Panc1 (cell line): ENCODE data around the gene EIF2B5. TPM values are rescaled to one million over a fixed set of nuclear protein-coding genes. Genes with fewer than 3 reads are reported as not detected.
A peak's percentile ranks its signal among the peaks of the same experiment; 100 is the strongest.

Experiments
- ATAC-seq: fragments of 200-7000 bp; cut with Tn5 transposase; 2 replicates; pipeline ENCODE4 v1.9.1; 2020; ENCODE audit warnings: mild to moderate bottlenecking, moderate library complexity
- BruUV-seq: library from RNA; stranded (reverse); fragments of 400-500 nt; replicated peaks from 2 replicates; lab custom pipeline; 2021; lab: Mats Ljungman, UMichigan
- CTCF ChIA-PET: fragments of 300-600 bp; sonication (Branson Sonifier 250); formaldehyde crosslinking; loops from one replicate; lab custom pipeline; 2022; ENCODE audit warnings: antibody characterized with exemption; lab: Charles Lee
- POLR2A ChIA-PET: fragments of 300-600 bp; sonication (Branson Sonifier 250); formaldehyde crosslinking; loops from one replicate; lab custom pipeline; 2022; ENCODE audit warnings: antibody characterized with exemption; lab: Charles Lee
- DNase-seq: peaks from one replicate; pipeline ENCODE4 v3.0.0-alpha.2; 2010; ENCODE audit warnings: low read depth, low spot score
- H3K27ac ChIP-seq: 2 replicates; pipeline ENCODE4 v1.5.1; 2011; ENCODE audit warnings: mild to moderate bottlenecking, low read length, inconsistent platforms
- H3K27me3 ChIP-seq: fragments of 200-500 bp; sonication (Bioruptor generic); 2 replicates; pipeline ENCODE4 v1.6.0; 2014; ENCODE audit warnings: low read length, inconsistent platforms; ENCODE audit not compliant: control insufficient read depth, insufficient read depth
- H3K36me3 ChIP-seq: fragments of 200-500 bp; sonication (Bioruptor generic); 2 replicates; pipeline ENCODE4 v1.5.1; 2014; ENCODE audit warnings: inconsistent platforms, mild to moderate bottlenecking, low read length, moderate library complexity; ENCODE audit not compliant: control insufficient read depth, insufficient read depth
- H3K4me1 ChIP-seq: 2 replicates; pipeline ENCODE4 v1.5.1; 2011; ENCODE audit warnings: inconsistent platforms, mild to moderate bottlenecking, low read length, moderate library complexity; ENCODE audit not compliant: control insufficient read depth, insufficient read depth
- H3K4me3 ChIP-seq, 2 experiments: 2 replicates each; pipeline ENCODE4 v1.5.1; 2011 to 2012; ENCODE audit warnings: low read depth in 2 of 2, low read length in 2 of 2, mild to moderate bottlenecking in 2 of 2, inconsistent platforms in 1 of 2, moderate library complexity in 1 of 2
- H3K9me3 ChIP-seq: fragments of 200-500 bp; sonication (Bioruptor generic); 2 replicates; pipeline ENCODE4 v1.5.1; 2014; ENCODE audit warnings: low read depth, mild to moderate bottlenecking, inconsistent platforms, low read length, moderate library complexity; ENCODE audit not compliant: control insufficient read depth, insufficient read depth
- POLR2AphosphoS5 ChIP-seq: IDR thresholded peaks from 2 replicates; pipeline ENCODE4 v1.6.1; 2012; ENCODE audit warnings: mild to moderate bottlenecking, low read depth, low read length, moderate library complexity
- SIN3A ChIP-seq: IDR thresholded peaks from 2 replicates; pipeline ENCODE4 v1.6.1; 2012; ENCODE audit warnings: low read depth, mild to moderate bottlenecking, low read length, moderate library complexity, borderline replicate concordance; ENCODE audit not compliant: insufficient read depth
- TCF7L2 ChIP-seq: IDR thresholded peaks from 2 replicates; pipeline ENCODE4 v1.6.1; 2011; ENCODE audit warnings: mild to moderate bottlenecking, low read depth, low read length, inconsistent platforms
- in situ Hi-C: cut with HindIII; loops from 2 replicates; pipeline ENCODE4 v1.10.0; 2016; ENCODE audit warnings: low sequenced_read_pairs, low pct_unique_long_range_greater_than_20kb
- intact Hi-C: fragments of 100-400 bp; cut with micrococcal nuclease; formaldehyde crosslinking; loops from one replicate; pipeline ENCODE4 v1.10.0; 2022; ENCODE audit not compliant: unreplicated experiment
- total RNA-seq: library from RNA; stranded (reverse); gene quantifications from one replicate; pipeline ENCODE4 v1.2.1, GENCODE V29; 2021; ENCODE audit not compliant: unreplicated experiment
- TF ChIP-seq, protein P1 (sequence below), 2 experiments: IDR thresholded peaks; 2 replicates each; pipeline ENCODE4 v1.6.1; 2011 to 2012; ENCODE audit warnings: low read depth in 2 of 2, control low read depth in 1 of 2, low read length in 1 of 2, mild to moderate bottlenecking in 1 of 2, moderate library complexity in 1 of 2; ENCODE audit not compliant: insufficient read depth in 1 of 2
- TF ChIP-seq, protein P2 (sequence below): fragments of 450-650 bp; IDR thresholded peaks from 2 replicates; pipeline ENCODE4 v1.5.1; 2017; ENCODE audit warnings: mild to moderate bottlenecking

EIF2B5 gene
- total RNA-seq, 1 experiment from 2014 or later, result 60.2 TPM

DNA sequence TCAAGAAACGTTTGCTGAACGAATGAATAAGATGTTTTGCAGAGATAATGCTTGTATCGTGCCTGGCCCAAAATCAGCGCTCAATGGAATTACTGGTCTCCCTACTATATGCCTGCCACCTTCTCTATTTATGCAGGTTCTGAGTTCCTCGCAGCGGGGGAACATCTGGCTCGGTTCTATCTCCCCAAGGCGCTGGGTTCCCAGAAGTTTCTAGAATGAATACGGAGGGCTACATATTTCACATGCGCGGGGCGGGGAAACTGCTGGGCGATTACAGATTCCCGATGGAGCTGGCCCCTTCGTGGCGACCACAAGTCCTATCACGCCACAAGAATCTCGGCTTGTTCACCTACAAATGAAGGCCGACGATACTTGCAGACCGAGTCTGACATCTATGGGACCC, 411 bp upstream of the EIF2B5 start:
- H3K4me1 ChIP-seq, result peaks cover 12% of the 10 kb centered on the region
- intact Hi-C loops, result loop anchor here (10.0 kb wide), 2 partner anchors 90 to 240 kb away; no protein-coding TSS in a partner anchor
- DNase-seq, result no peak
- no peaks in the 10 kb centered on the region for H3K27me3 ChIP-seq
- peak overlapping the region; percentile 98 for H3K27ac ChIP-seq
- in situ Hi-C loops, result no loop called here
- no peak for TF ChIP-seq POLR2AphosphoS5
- no peak for TF ChIP-seq SIN3A
- TF ChIP-seq, protein P1, sequence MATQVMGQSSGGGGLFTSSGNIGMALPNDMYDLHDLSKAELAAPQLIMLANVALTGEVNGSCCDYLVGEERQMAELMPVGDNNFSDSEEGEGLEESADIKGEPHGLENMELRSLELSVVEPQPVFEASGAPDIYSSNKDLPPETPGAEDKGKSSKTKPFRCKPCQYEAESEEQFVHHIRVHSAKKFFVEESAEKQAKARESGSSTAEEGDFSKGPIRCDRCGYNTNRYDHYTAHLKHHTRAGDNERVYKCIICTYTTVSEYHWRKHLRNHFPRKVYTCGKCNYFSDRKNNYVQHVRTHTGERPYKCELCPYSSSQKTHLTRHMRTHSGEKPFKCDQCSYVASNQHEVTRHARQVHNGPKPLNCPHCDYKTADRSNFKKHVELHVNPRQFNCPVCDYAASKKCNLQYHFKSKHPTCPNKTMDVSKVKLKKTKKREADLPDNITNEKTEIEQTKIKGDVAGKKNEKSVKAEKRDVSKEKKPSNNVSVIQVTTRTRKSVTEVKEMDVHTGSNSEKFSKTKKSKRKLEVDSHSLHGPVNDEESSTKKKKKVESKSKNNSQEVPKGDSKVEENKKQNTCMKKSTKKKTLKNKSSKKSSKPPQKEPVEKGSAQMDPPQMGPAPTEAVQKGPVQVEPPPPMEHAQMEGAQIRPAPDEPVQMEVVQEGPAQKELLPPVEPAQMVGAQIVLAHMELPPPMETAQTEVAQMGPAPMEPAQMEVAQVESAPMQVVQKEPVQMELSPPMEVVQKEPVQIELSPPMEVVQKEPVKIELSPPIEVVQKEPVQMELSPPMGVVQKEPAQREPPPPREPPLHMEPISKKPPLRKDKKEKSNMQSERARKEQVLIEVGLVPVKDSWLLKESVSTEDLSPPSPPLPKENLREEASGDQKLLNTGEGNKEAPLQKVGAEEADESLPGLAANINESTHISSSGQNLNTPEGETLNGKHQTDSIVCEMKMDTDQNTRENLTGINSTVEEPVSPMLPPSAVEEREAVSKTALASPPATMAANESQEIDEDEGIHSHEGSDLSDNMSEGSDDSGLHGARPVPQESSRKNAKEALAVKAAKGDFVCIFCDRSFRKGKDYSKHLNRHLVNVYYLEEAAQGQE (IDR thresholded peaks at IDR 0.05; ENCODE audit: insufficient read depth in 1 of 2, low read depth in 2 of 2, low read length in 1 of 2), result no peak
- TF ChIP-seq TCF7L2, result no peak
- TF ChIP-seq, protein P2, sequence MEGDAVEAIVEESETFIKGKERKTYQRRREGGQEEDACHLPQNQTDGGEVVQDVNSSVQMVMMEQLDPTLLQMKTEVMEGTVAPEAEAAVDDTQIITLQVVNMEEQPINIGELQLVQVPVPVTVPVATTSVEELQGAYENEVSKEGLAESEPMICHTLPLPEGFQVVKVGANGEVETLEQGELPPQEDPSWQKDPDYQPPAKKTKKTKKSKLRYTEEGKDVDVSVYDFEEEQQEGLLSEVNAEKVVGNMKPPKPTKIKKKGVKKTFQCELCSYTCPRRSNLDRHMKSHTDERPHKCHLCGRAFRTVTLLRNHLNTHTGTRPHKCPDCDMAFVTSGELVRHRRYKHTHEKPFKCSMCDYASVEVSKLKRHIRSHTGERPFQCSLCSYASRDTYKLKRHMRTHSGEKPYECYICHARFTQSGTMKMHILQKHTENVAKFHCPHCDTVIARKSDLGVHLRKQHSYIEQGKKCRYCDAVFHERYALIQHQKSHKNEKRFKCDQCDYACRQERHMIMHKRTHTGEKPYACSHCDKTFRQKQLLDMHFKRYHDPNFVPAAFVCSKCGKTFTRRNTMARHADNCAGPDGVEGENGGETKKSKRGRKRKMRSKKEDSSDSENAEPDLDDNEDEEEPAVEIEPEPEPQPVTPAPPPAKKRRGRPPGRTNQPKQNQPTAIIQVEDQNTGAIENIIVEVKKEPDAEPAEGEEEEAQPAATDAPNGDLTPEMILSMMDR, result no peak
- H3K9me3 ChIP-seq, result no peaks in the 10 kb centered on the region
- POLR2A ChIA-PET, result interaction anchor here (0.6 kb wide), 1 partner anchor 76 kb away, joined by 7 read pairs; no protein-coding TSS in a partner anchor
- H3K36me3 ChIP-seq, result peaks cover 9% of the 10 kb centered on the region; the same call in 1 of the 2 replicates
- peak; percentile 46 for ATAC-seq
- CTCF ChIA-PET, result interaction anchor here (0.6 to 1.1 kb wide), 2 partner anchors 95 to 103 kb away, joined by 3 read pairs; no protein-coding TSS in a partner anchor
- H3K4me3 ChIP-seq, result peak overlapping the region; percentile 96 to 100
- no TSS peak for BruUV-seq

GRCh38 chr3:184135911-184136260, 728 bp downstream of the EIF2B5 start:
- intact Hi-C loops, result loop anchor here (10.0 kb wide), 2 partner anchors 91 to 241 kb away; no protein-coding TSS in a partner anchor
- no TSS peak for BruUV-seq
- CTCF ChIA-PET, result no interaction called here

More at GRCh38 chr3:184135911-184136260, 728 bp downstream of the EIF2B5 start:
- in situ Hi-C loops, result no loop called here
- TF ChIP-seq, protein P1 (IDR thresholded peaks at IDR 0.05; ENCODE audit: insufficient read depth in 1 of 2, low read depth in 2 of 2, low read length in 1 of 2), result no peak
- TF ChIP-seq TCF7L2 (no peak), SIN3A (no peak), POLR2AphosphoS5 (no peak)
- TF ChIP-seq, protein P2, result no peak
- no peaks in the 10 kb centered on the region for H3K27me3 ChIP-seq
- H3K9me3 ChIP-seq, result no peaks in the 10 kb centered on the region
- H3K36me3 ChIP-seq, result peaks cover 10% of the 10 kb centered on the region; the same call in 1 of the 2 replicates
- peak overlapping the region; percentile 96 to 100 for H3K4me3 ChIP-seq
- DNase-seq, result no peak
- peak overlapping the region; percentile 98 for H3K27ac ChIP-seq
- no peak for ATAC-seq
- POLR2A ChIA-PET, result interaction anchor here (0.7 kb wide), 1 partner anchor 240 kb away, joined by 4 read pairs; no protein-coding TSS in a partner anchor
- peaks cover 12% of the 10 kb centered on the region for H3K4me1 ChIP-seq
